Measurements from ENCODE around the gene CPLX1.

CPLX1 gene

DNA sequence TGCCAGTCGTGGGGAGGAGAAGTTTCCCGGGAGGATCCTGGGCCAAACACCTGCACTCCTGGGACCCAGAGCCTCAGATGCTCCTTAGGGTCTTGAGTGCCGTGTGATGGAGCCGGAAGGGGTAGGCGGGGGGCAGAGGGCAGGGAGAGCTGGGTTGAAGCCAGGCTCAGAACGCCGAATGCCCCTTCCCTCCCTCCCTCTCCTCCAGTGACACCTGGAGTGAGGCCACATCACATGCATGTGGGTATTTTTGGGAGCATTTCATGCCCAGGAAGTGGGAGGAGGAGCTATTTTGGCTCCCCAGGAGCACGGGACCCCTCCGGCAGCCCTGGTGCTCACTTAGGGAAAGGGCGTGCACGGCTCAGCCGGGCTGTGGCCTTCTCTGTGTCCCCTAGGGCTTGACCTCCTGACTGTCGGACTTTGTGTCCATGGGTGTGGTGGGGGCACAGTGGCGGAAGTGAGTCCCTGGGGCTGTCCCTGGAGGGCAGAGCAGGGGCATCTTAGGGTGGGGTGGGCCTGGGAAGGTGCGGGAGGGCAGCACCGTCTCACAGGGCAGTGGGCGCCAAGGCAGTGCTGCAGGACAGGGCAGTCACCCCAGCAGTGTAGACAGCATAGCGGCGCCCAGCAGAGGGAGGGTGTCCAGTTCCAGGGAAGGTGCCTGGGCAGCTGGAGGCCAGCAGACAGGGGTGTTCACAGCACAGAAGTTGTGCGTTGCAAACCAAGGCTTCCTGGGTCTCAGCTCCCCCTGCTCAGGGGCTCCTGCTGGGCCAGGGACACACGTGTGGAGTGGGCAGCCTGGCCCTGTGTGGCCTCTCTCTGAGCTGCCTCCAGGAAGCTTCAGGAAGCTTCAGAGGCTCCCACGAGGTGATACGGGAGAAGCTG is 4.9 kb upstream of the CPLX1 start:
- Mint-ChIP-seq H3K4me3 (no peak overlapping the region), H3K36me3 (ENCODE audit: low read depth) (no peaks in the 10 kb centered on the region), H3K9me3 (no peaks in the 10 kb centered on the region), H3K4me1 (peaks cover 7% of the 10 kb centered on the region), H3K27me3 (ENCODE audit: low read depth, poor library complexity) (peaks cover 25% of the 10 kb centered on the region), H3K27ac (no peak overlapping the region)
- no peak for DNase-seq
- TF ChIP-seq, protein P1, sequence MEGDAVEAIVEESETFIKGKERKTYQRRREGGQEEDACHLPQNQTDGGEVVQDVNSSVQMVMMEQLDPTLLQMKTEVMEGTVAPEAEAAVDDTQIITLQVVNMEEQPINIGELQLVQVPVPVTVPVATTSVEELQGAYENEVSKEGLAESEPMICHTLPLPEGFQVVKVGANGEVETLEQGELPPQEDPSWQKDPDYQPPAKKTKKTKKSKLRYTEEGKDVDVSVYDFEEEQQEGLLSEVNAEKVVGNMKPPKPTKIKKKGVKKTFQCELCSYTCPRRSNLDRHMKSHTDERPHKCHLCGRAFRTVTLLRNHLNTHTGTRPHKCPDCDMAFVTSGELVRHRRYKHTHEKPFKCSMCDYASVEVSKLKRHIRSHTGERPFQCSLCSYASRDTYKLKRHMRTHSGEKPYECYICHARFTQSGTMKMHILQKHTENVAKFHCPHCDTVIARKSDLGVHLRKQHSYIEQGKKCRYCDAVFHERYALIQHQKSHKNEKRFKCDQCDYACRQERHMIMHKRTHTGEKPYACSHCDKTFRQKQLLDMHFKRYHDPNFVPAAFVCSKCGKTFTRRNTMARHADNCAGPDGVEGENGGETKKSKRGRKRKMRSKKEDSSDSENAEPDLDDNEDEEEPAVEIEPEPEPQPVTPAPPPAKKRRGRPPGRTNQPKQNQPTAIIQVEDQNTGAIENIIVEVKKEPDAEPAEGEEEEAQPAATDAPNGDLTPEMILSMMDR (IDR thresholded peaks at IDR 0.05) = no peak

DNA sequence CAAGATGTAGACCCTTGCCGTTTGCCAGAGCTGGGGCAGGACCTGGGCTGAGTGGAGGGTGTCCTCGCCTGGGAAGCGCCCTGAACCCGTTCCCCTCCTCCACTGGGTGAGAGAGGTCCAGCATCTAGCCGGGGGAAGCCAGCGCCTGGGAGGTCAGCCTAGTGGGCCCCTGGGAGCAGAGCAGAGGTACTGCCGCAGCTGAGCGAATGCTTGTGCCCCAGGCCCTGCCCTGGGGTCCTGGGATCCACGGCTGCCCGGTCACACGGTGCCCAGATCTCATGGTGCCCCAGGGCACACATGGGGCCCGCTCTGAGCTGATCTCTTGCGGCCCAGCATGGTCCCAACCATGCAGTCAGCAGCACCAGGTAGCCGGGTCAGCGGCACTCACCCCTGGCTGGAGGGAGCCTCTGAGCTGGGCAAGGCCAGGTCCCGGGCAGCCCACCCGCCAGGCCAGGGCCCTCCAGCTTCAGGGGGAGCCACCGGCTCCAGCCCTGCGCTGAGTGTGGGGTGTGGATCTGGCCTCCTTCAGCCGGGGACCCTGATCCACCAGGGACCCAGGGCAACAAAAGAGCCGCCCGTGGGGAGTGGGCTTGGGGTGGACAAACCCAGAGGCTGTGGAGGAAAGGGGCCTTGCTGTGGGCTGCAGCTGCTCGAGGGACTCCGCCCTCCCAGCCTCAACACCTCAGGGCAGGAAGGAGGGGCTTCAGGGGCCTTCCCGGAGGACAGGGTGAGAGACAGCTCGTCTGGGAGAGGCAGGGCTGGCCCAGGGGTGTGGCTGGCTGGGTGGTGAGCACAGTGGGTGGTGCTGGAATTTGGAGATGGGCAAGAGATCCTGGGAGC is 4.1 kb upstream of the CPLX1 start:
- TF ChIP-seq, protein P1 (IDR thresholded peaks at IDR 0.05) = no peak
- no peak overlapping the region for H3K27ac Mint-ChIP-seq
- H3K4me3 Mint-ChIP-seq = no peak overlapping the region
- H3K36me3 Mint-ChIP-seq (ENCODE audit: low read depth) = no peaks in the 10 kb centered on the region
- H3K9me3 Mint-ChIP-seq = no peaks in the 10 kb centered on the region
- peaks cover 28% of the 10 kb centered on the region for H3K27me3 Mint-ChIP-seq (ENCODE audit: low read depth, poor library complexity)
- peaks cover 7% of the 10 kb centered on the region for H3K4me1 Mint-ChIP-seq
- DNase-seq = no peak

DNA sequence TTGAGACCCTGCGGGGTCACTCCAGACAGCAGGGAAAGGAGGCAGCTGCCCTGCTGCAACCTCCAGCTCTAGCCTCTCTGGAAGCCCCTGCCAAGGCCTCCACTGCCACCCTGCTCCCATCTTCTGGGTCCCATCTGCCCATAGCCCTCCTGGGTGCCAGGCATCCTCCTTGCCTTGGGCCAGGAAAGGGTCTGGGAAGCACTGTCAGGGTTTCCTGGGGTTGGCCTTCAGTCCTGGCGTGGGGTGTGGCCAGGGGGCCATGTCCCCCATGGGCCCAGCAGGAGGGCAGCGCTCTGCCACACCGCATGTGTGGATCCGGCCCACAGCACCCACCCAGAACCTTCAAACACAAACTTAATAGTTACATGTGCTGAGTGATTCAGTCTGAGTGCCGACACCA is 3.4 kb upstream of the CPLX1 start:
- no peaks in the 10 kb centered on the region for H3K9me3 Mint-ChIP-seq
- H3K36me3 Mint-ChIP-seq (ENCODE audit: low read depth) = no peaks in the 10 kb centered on the region
- no peak overlapping the region for H3K4me3 Mint-ChIP-seq
- H3K27ac Mint-ChIP-seq = no peak overlapping the region
- no peak for DNase-seq
- H3K4me1 Mint-ChIP-seq = peaks cover 7% of the 10 kb centered on the region
- TF ChIP-seq, protein P1 (IDR thresholded peaks at IDR 0.05) = no peak
- peaks cover 31% of the 10 kb centered on the region for H3K27me3 Mint-ChIP-seq (ENCODE audit: low read depth, poor library complexity)

DNA sequence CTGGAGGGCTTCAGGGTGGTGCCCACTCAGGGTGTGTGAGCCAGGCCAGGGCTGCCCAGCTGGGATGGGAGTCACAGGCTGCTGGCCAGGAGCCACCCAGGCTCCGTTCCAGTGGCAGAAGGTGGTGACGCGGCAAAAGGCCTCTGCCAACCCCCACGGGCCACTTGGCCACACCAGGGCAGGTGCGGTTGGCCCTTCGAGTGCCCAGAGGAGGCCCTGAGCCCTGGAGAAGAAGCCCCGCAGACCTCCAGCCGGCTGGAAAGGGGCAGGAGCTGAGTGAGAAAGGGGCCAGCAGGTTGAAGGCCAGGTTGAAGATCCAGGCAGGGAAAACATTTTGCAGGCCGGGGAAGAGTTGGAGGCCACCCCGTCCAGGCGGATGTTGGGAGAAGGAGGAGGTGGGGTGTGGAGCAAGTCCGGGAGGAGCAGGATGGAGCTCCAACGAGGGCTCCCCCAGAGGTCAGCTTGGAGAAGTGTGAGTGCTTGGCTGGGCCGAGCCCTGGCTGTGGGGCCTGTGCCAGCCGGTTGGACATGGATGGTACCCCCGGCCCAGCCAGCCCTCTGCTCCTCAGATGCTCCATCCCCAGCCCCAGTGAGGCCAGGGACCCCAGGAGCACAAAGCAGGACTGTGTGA is 2.8 kb upstream of the CPLX1 start:
- peaks cover 35% of the 10 kb centered on the region for H3K27me3 Mint-ChIP-seq (ENCODE audit: low read depth, poor library complexity)

DNA sequence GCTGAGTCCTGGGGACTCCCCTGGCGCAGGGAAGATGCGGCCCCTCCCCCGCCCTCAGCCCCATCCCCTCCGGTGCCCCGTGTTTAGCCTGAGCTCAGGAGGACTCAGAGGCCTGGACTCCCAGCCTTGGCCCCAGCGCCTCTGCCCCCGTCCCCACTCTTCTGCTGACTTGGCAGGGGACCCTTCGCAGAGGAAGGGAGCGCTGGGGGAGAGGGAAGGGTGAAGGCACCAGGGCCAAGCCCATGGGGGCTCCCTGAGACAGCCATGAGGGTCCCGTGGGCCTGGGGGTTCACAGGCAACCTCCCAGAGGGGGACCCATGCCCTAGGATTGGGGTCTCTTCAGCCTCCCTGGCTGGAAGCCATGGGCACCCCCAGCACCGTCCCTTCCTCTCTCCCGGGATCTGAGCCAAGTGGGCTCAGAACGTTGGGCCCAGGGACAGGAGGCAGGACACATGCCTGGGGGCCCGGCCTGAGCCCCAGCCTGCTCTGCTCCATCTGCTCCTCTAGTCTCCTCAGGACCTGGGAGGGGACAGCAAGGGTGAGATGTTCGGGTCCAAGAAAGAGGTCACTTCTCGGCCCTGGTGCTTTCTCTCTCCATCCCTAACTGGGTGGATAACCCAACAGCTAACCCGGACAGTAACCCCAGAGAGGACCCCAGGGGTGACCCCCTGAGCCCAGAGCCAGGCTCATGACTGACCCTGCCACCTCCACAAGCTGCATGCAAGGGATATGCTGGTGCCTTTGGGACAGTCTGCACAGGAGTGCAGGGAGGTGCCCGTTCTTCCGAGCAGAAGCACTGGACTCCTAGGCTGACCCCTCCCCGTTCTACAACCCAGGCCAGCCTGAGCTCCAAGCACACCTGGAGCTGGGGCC is 1.5 kb upstream of the CPLX1 start:
- Mint-ChIP-seq H3K27ac (no peak overlapping the region), H3K4me1 (peaks cover 7% of the 10 kb centered on the region), H3K36me3 (ENCODE audit: low read depth) (no peaks in the 10 kb centered on the region), H3K9me3 (no peaks in the 10 kb centered on the region), H3K4me3 (peak overlapping the region; percentile 64), H3K27me3 (ENCODE audit: low read depth, poor library complexity) (peaks cover 48% of the 10 kb centered on the region)
- peak; percentile 49 for DNase-seq
- TF ChIP-seq, protein P1 (IDR thresholded peaks at IDR 0.05) = no peak

More for the DNA sequence above, 2.8 kb upstream of the CPLX1 start:
- no peak for DNase-seq
- Mint-ChIP-seq H3K4me1 (peaks cover 7% of the 10 kb centered on the region), H3K4me3 (no peak overlapping the region), H3K9me3 (no peaks in the 10 kb centered on the region), H3K36me3 (ENCODE audit: low read depth) (no peaks in the 10 kb centered on the region), H3K27ac (no peak overlapping the region)
- TF ChIP-seq, protein P1 (IDR thresholded peaks at IDR 0.05) = peak; percentile 8
